Thyroid gland (tissue), 4 donors: ENCODE data around the gene HSPA1L. TPM values are rescaled to one million over a fixed set of nuclear protein-coding genes. Genes with fewer than 3 reads are reported as not detected.

Experiments
- DNase-seq, 2 donors: peaks; one replicate each; pipeline ENCODE4 v3.0.0-alpha.2; 2019
- H3K27ac ChIP-seq, 3 donors: fragments of 200-600 bp; sonication (generic); 1 replicate in 2 of 3; 2 replicates in 1 of 3; pipeline ENCODE4 v1.5.1; 2016 to 2019; ENCODE audit warnings: mild to moderate bottlenecking in 1 of 3, moderate library complexity in 1 of 3
- H3K27me3 ChIP-seq: fragments of 200-600 bp; sonication (generic); one replicate; pipeline ENCODE4 v1.5.1; 2019
- H3K36me3 ChIP-seq, 2 donors: fragments of 200-600 bp; sonication (generic); one replicate each; pipeline ENCODE4 v1.5.1; 2016 to 2019
- H3K4me1 ChIP-seq, 2 donors: fragments of 200-600 bp; sonication (generic); one replicate each; pipeline ENCODE4 v1.5.1; 2017 to 2019
- H3K4me3 ChIP-seq, 3 donors: fragments of 200-600 bp; sonication (generic); replicated peaks in 1 of 3; 1 replicate in 2 of 3; 2 replicates in 1 of 3; pipeline ENCODE4 v1.5.1; 2016; ENCODE audit warnings: mild to moderate bottlenecking in 1 of 3
- H3K9me3 ChIP-seq: fragments of 200-600 bp; sonication (generic); one replicate; pipeline ENCODE4 v1.5.1; 2017
- CTCF ChIP-seq, 6 experiments: fragments of 200-600 bp in 3 of 6; fragments of 450-650 bp in 3 of 6; sonication (generic) in 3 of 6; IDR thresholded peaks; one replicate each; pipeline ENCODE4 v1.5.1; 2016 to 2019; ENCODE audit warnings: antibody characterized with exemption in 6 of 6, mild to moderate bottlenecking in 2 of 6, inconsistent platforms in 1 of 6, moderate library complexity in 1 of 6
- POLR2A ChIP-seq, 2 donors: fragments of 450-650 bp; IDR thresholded peaks; one replicate each; pipeline ENCODE4 v1.6.1; 2017; ENCODE audit warnings: antibody characterized with exemption in 2 of 2, mild to moderate bottlenecking in 2 of 2, moderate library complexity in 1 of 2
- WGBS, 2 donors: methylation state at CpG; one replicate each; pipeline ENCODE4 v1.1.5; 2017; 5-methylcytosine and 5-hydroxymethylcytosine counted together
- intact Hi-C: fragments of 100-400 bp; cut with DNase I; formaldehyde crosslinking; loops from one replicate; pipeline ENCODE4 v1.15.1; 2023
- total RNA-seq, 4 donors: library from RNA; depleted of rRNA; stranded (reverse); fragments of >200 nt; gene quantifications; one replicate each; pipeline ENCODE4 v1.2.3, GENCODE V29; 2016

The HSPA1L gene
- total RNA-seq, 4 donors from 2014 or later, result 3.5 to 4.1 (median 3.9) TPM

GRCh38 chr6:31830886-31831335, 15.8 kb upstream of the HSPA1L start:
- 59 to 61% methylated on average over 6 of the region's 6 CpGs for WGBS, 2 donors
- Histone ChIP-seq H3K9me3 (no peaks in the 10 kb centered on the region), H3K4me1 (peaks cover 22% of the 10 kb centered on the region in 2 donors), H3K27me3 (no peaks in the 10 kb centered on the region), H3K36me3 (no peaks in the 10 kb centered on the region), H3K4me3 (peak overlapping the region in 2 of 3 donors; percentile 32 to 54), H3K27ac (peak overlapping the region; percentile 11 to 92 (median 92))
- DNase-seq, result no peak
- no peak for TF ChIP-seq POLR2A (IDR thresholded peaks at IDR 0.05)
- TF ChIP-seq CTCF (IDR thresholded peaks at IDR 0.05), result no peak
- intact Hi-C loops, result loop anchor here (5.0 to 10.0 kb wide), 2 partner anchors 106 to 149 kb away; partner anchors contain the start of genes DDAH2, LY6G5C, LY6G6C and MPIG6B

- H3K27ac ChIP-seq, result peak overlapping the region; percentile 11 to 92 (median 92)
- WGBS, 2 donors, result 0% methylated on average over 11 to 15 of the region's 15 CpGs
- no peaks in the 10 kb centered on the region for H3K9me3 ChIP-seq
- H3K4me3 ChIP-seq, result peak overlapping the region in 2 of 3 donors; percentile 32 to 54
- intact Hi-C loops, result loop anchor here (5.0 to 10.0 kb wide), 2 partner anchors 105 to 147 kb away; partner anchors contain the start of genes DDAH2, LY6G5C, LY6G6C and MPIG6B
- TF ChIP-seq CTCF (IDR thresholded peaks at IDR 0.05), result peak in 3 of 6 experiments; percentile 39 to 89 (median 57)
- TF ChIP-seq POLR2A (IDR thresholded peaks at IDR 0.05), result peak in 1 of 2 donors; percentile 7
- peaks cover 28 to 30% of the 10 kb centered on the region in 2 donors for H3K4me1 ChIP-seq
- H3K27me3 ChIP-seq, result no peaks in the 10 kb centered on the region
- no peaks in the 10 kb centered on the region for H3K36me3 ChIP-seq
- peak; percentile 29 to 31 for DNase-seq
Observed at GRCh38 chr6:31829633-31830283, 14.7 kb upstream of the HSPA1L start.

GRCh38 chr6:31827286-31828079, 12.4 kb upstream of the HSPA1L start, which contains the start of gene HSPA1B:
HSPA1B (plus strand) TSS chr6:31827738; CDS start chr6:31827951, 213 bp downstream.
- peak; percentile 100 for DNase-seq
- H3K36me3 ChIP-seq, result no peaks in the 10 kb centered on the region
- peak within 1 kb of the TSS; percentile 99 to 100 (median 99) for H3K27ac ChIP-seq
- WGBS, 2 donors, result 0 to 2% methylated on average over 24 to 27 of the region's 56 CpGs
- intact Hi-C loops, result no loop called here
- H3K4me1 ChIP-seq, result peaks cover 50 to 53% of the 10 kb centered on the region in 2 donors
- TF ChIP-seq POLR2A (IDR thresholded peaks at IDR 0.05) (peak; percentile 100), CTCF (IDR thresholded peaks at IDR 0.05) (peak in 1 of 6 experiments; percentile 11)
- peak within 1 kb of the TSS in 2 of 3 donors; percentile 55 to 70 for H3K4me3 ChIP-seq
- H3K9me3 ChIP-seq, result no peaks in the 10 kb centered on the region
- no peaks in the 10 kb centered on the region for H3K27me3 ChIP-seq

DNA sequence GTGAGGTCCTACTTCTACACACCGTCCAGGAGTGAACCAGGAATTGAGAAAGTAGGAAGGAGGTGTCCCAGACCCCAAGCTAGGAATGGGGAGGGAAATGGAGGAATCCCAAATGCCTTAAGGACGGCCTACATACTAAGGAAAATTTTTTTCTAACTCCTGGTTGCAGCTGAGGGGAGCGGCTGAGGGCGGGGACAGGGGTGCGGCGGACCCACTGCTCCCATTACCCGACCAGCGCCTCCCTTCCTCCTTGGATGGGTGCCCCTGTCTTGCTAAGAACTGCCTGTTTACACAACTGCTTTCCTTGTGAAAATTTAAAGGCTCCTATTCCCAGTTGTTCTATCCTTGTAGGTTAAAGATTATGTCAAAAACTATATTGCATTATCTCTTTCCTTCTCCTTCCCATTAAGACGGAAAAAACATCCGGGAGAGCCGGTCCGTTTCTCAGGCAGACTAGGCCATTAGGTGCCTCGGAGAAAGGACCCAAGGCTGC, 11.8 kb upstream of the HSPA1L start:
- 0 to 5% methylated on average over 13 of the region's 13 CpGs for WGBS, 2 donors
- no peak for TF ChIP-seq CTCF (IDR thresholded peaks at IDR 0.05)
- peak; percentile 72 to 85 for TF ChIP-seq POLR2A (IDR thresholded peaks at IDR 0.05)
- Histone ChIP-seq H3K9me3 (no peaks in the 10 kb centered on the region), H3K36me3 (no peaks in the 10 kb centered on the region), H3K27ac (peak overlapping the region; percentile 99 to 100 (median 99)), H3K4me3 (peak overlapping the region in 2 of 3 donors; percentile 7 to 36), H3K27me3 (no peaks in the 10 kb centered on the region), H3K4me1 (peaks cover 50 to 55% of the 10 kb centered on the region in 2 donors)
- DNase-seq, result peak; percentile 93 to 94
- intact Hi-C loops, result no loop called here
